Renal pelvis (tissue), 12 donors: ENCODE results near the gene LHX5. TPM values are rescaled to one million over a fixed set of nuclear protein-coding genes. Genes with fewer than 3 reads are reported as not detected.
"Not testable (repeated sequence)": the region's sequence is repeated elsewhere in the genome, so short reads cannot be mapped to it uniquely, and the experiment has no call there.

Source experiments
- DNase-seq: peaks from one replicate; pipeline ENCODE4 v3.0.0-alpha.2; 2013
- long read RNA-seq, 16 experiments: transcript quantifications; one replicate each; lab custom pipeline, GENCODE V29; 2026
- polyA plus RNA-seq, 3 donors: library from polyadenylated mRNA; unstranded; fragments of 120-200 nt; gene quantifications; one replicate each; pipeline ENCODE4 v1.2.1, GENCODE V29; 2013; ENCODE audit not compliant: insufficient read length in 3 of 3

The LHX5 gene
- not detected for polyA plus RNA-seq
- long read RNA-seq, donor 1 = 0 reads
- long read RNA-seq, donor 2 = 0 reads
- long read RNA-seq, donor 3 = 0 reads
- long read RNA-seq, donor 4 = 0 reads
- long read RNA-seq, donor 5 = 0 reads
- long read RNA-seq, donor 6 = 0 reads
- long read RNA-seq, donor 7 = 0 reads
- long read RNA-seq, donor 8 = 0 reads
- long read RNA-seq, donor 9 = 0 reads
- long read RNA-seq, donor 10 = 0 reads
- long read RNA-seq, donor 11 = 0 reads
- long read RNA-seq, donor 12 = 0 reads
- long read RNA-seq, donor 13 = 0 reads
- long read RNA-seq, donor 14 = 0 reads
- long read RNA-seq, donor 15 = 0 reads
- long read RNA-seq, donor 16 = 0 reads

DNA sequence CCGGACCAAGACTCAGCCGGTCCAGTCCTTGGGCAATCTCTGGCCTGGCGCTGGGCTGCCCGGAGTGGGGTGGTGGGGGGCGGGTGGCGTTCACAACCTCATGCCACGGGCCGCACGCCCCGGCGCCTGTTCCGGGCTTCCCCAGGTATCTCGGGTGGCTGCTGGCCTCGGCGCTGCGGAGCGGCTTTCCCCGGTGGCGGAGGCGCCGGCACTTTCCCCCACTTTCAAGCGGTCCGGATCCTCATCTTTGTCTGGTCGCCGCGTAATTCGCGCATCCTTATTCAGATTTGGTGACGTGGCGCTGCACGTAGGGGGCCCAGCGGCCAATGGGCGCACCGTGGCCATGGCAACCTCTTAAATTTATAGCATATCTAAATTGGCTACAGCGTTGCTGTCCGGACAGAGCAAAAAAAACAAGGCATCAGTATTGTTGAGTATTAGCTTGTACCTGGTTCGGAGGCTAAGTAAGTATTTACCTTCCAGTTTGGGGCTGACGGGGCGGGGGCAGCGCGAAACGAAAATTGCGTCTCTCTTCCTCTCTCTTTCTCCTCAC lies at the start of gene LHX5:
TSS of gene LHX5 (minus strand) at position 253 of the 553 bp plus-strand sequence. CDS start 373 bp downstream, outside the sequence.
- no peak for DNase-seq

GRCh38 chr12:113519464-113520307 lies 48.0 kb upstream of the LHX5 start:
- no peak for DNase-seq

- DNase-seq = no peak
These were observed 43.6 kb upstream of the LHX5 start for GRCh38 chr12:113515082-113515856.

- DNase-seq = no peak
These were observed 42.9 kb upstream of the LHX5 start for GRCh38 chr12:113514602-113515001.

DNA sequence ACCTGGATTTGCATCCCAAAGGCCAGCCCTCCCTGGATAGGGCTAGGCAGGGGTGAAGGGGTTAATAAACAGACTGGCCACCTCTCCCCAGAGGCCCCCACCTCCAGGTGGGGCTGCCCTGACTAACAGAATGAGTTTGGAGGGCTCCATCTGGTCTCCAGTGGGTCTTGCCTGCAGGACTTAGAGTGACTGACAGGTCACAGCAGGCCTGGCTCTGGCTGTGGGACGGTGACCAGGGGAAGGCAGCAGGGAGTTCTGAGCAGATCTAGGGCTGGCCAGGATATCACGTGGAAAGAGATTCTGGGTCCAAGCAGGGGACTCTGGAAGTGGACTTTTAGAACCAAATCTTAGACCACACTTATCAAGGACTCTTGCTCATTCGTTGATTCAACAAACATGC lies 40.9 kb upstream of the LHX5 start:
- no peak for DNase-seq

GRCh38 chr12:113506867-113507266 lies 35.2 kb upstream of the LHX5 start:
- DNase-seq = no peak

DNA sequence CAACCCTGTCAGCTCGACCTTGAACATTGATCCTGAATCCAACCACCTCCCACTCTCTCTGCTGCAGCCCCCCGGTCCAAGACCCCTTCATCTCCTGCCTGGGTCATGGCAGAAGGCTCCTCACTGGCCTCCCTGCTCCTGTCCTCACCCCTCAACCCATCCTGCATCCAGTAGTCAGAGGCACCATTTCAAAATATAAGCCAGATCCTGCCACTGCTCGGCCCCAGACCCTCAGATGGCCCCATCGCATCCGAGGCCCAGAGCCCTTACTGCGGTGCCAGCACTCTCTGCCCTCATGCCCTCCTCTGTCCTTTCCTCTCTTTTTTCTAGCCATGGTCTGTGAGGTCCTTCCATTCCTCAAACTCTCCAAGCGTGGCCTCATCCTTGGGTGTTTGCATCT lies 34.3 kb upstream of the LHX5 start:
- DNase-seq = no peak

GRCh38 chr12:113504917-113505316 lies 33.2 kb upstream of the LHX5 start:
- DNase-seq = no peak

- no peak for DNase-seq
These were observed 29.2 kb upstream of the LHX5 start for GRCh38 chr12:113500782-113501311.

GRCh38 chr12:113500306-113500675 lies 28.6 kb upstream of the LHX5 start:
- DNase-seq = no peak

- DNase-seq = no peak
These were observed 26.8 kb upstream of the LHX5 start for GRCh38 chr12:113498490-113498889.

- DNase-seq = no peak
These were observed 26.0 kb upstream of the LHX5 start for GRCh38 chr12:113497693-113498092.

- DNase-seq = not testable (repeated sequence)
These were observed 24.3 kb upstream of the LHX5 start for GRCh38 chr12:113495941-113496340.

- DNase-seq = no peak
These were observed 16.7 kb upstream of the LHX5 start for GRCh38 chr12:113488322-113488721.

DNA sequence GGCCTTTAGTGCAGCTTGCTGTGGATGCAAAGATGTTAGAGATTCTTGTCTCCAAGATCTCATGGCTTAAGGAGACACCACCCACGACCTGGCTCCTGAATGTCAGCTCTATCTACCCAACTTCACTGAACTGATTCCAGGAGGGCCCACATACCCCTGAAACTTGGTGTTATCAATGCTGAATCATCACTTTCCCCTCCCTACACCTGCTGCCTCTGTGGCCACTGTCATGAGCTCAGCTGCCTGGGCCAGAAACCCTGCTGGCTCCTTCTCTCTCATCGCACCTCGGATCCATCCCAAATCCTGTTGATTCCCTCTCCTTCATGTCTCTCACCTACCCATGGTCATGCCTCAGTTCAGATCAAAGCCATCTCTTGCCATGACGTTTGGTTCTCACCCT lies 15.1 kb upstream of the LHX5 start:
- no peak for DNase-seq

- DNase-seq = no peak
These were observed 13.7 kb upstream of the LHX5 start for GRCh38 chr12:113485330-113485729.

DNA sequence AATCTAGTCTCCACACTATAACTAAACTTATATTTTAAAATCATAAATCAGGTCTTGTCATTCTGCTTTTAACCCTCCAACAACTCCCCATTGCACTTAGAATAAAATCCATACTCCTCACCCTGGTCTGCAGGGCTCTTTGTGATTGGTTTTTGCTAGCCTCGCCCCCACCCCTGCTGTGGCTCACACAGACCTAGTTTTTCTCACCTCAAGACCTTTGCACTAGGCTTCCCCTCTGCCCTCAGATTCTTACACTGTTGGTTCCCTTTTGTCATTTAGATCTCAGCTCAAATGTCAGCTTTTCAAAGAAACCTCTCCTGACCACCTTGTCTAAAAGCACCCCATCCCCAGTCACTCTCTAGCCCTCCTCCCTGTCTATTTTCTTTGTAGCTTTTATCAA lies 10.7 kb upstream of the LHX5 start:
- no peak for DNase-seq

- no peak for DNase-seq
These were observed 8.8 kb upstream of the LHX5 start for GRCh38 chr12:113480336-113480971.

GRCh38 chr12:113479590-113480335 lies 8.1 kb upstream of the LHX5 start:
- DNase-seq = peak; percentile 73

- no peak for DNase-seq
These were observed 7.5 kb upstream of the LHX5 start for GRCh38 chr12:113479216-113479589.
